Activated T-cell treated with anti-CD3 and anti-CD28 coated beads, Interleukin-2, amount 50 U/mL, for 24 hours (primary cell): ENCODE results near the gene CFAP300.
A peak's percentile ranks its signal among the peaks of the same experiment; 100 is the strongest.

ENCODE experiments used
- DNase-seq: peaks from one replicate; pipeline ENCODE4 v3.0.0-alpha.2; 2020
- H3K27ac Mint-ChIP-seq: 2 replicates; pipeline ENCODE4 v1.8.0; 2020; ENCODE audit warnings: mild to moderate bottlenecking, mixed read lengths
- H3K27me3 Mint-ChIP-seq: 2 replicates; pipeline ENCODE4 v1.8.0; 2020; ENCODE audit warnings: mixed read lengths
- H3K36me3 Mint-ChIP-seq: 2 replicates; pipeline ENCODE4 v1.8.0; 2020; ENCODE audit warnings: low read depth, mixed read lengths
- H3K4me1 Mint-ChIP-seq: 2 replicates; pipeline ENCODE4 v1.8.0; 2020; ENCODE audit warnings: low read depth, mixed read lengths
- H3K4me3 Mint-ChIP-seq: 2 replicates; pipeline ENCODE4 v1.8.0; 2020; ENCODE audit warnings: mild to moderate bottlenecking, moderate library complexity, mixed read lengths
- H3K9me3 Mint-ChIP-seq: 2 replicates; pipeline ENCODE4 v1.8.0; 2020; ENCODE audit warnings: mixed read lengths

The CFAP300 gene

DNA sequence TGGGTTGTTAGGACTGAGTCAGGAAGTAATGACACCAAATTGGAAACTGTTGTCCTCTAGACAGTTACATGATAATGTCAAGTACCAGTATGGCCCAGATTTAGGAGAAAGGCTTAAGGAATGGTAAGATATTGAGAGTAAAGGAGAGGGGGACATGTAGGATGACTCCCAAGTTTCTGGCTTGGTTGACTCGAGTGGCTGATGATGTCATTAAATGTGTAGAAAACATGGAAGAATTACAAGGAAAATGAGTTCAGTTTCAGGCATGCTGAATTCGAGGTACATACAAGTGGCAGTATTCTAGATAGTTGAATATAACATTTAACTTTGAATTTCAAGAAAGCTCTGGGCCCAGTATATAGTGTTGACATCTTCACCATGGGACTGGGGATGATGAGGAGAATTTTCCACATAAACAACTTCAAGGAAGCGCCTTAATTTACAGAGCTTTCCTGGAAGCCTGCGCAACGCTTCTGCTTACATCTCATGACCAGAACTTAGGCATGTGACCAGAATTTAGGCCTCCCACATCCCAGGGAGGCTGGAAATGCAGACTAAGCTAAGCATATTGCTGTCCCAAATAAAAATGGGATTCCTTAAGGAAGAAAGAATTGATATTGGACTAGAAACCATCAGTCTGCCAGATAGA lies 3.8 kb downstream of the CFAP300 start:
- H3K9me3 Mint-ChIP-seq = peaks cover 2% of the 10 kb centered on the region
- H3K4me3 Mint-ChIP-seq = no peak overlapping the region
- no peak overlapping the region for H3K27ac Mint-ChIP-seq
- H3K36me3 Mint-ChIP-seq = no peaks in the 10 kb centered on the region
- H3K4me1 Mint-ChIP-seq = peaks cover 9% of the 10 kb centered on the region
- peaks cover 33% of the 10 kb centered on the region for H3K27me3 Mint-ChIP-seq
- DNase-seq = no peak

DNA sequence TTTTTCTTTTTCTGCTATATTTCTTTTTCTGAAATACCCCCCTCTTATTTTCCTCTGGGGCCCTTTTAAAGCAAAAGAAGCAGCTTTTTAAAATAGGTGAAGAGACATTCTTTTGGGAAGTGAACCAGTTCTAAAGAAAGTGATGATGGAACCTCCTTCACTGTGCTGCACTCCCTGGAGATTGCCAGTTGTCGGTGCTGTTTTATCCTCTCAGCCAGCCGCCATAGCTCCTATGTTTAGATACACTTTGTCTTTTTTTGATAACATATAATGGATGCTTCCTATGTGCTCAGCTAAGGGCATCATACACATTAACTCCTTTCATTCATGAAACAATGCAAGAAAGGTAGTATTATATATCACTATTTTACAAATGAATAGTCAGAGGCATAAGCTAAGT lies 14.0 kb downstream of the CFAP300 start:
- Mint-ChIP-seq H3K36me3 (no peaks in the 10 kb centered on the region), H3K27ac (no peak overlapping the region), H3K9me3 (no peaks in the 10 kb centered on the region), H3K27me3 (peaks cover 19% of the 10 kb centered on the region), H3K4me3 (no peak overlapping the region), H3K4me1 (no peaks in the 10 kb centered on the region)
- no peak for DNase-seq

GRCh38 chr11:102062106-102062505 lies 14.9 kb downstream of the CFAP300 start:
- no peak overlapping the region for H3K4me3 Mint-ChIP-seq
- H3K4me1 Mint-ChIP-seq = no peaks in the 10 kb centered on the region
- H3K9me3 Mint-ChIP-seq = no peaks in the 10 kb centered on the region
- no peak overlapping the region for H3K27ac Mint-ChIP-seq
- DNase-seq = no peak
- no peaks in the 10 kb centered on the region for H3K36me3 Mint-ChIP-seq
- H3K27me3 Mint-ChIP-seq = peaks cover 19% of the 10 kb centered on the region

DNA sequence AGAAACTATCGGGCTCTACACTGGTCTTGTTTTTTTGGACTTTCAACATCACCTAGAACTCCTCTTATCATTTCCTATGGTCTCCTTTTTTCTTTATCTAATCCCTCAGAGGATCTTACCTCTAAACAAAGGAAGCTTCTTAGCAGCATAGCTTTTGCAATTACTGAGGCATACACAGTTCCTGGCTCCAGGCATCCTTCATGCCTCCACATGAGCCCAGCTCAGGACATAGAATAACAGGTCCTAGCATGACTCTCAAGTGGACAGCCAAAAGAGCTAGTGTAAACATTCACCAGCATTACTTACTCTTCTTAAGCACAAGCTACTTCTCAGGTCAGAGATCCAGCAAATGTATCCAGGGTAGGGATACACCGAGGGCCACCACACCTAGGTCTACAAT lies 17.1 kb downstream of the CFAP300 start:
- H3K4me3 Mint-ChIP-seq = no peak overlapping the region
- H3K27ac Mint-ChIP-seq = no peak overlapping the region

GRCh38 chr11:102070766-102071165 lies 23.5 kb downstream of the CFAP300 start:
- Mint-ChIP-seq H3K27ac (no peak overlapping the region), H3K36me3 (no peaks in the 10 kb centered on the region), H3K27me3 (no peaks in the 10 kb centered on the region), H3K4me3 (no peak overlapping the region), H3K4me1 (no peaks in the 10 kb centered on the region), H3K9me3 (peaks cover 21% of the 10 kb centered on the region)
- DNase-seq = no peak

More for the DNA sequence above, 17.1 kb downstream of the CFAP300 start:
- Mint-ChIP-seq H3K27me3 (peaks cover 16% of the 10 kb centered on the region), H3K4me1 (no peaks in the 10 kb centered on the region), H3K9me3 (no peaks in the 10 kb centered on the region), H3K36me3 (no peaks in the 10 kb centered on the region)
- no peak for DNase-seq

DNA sequence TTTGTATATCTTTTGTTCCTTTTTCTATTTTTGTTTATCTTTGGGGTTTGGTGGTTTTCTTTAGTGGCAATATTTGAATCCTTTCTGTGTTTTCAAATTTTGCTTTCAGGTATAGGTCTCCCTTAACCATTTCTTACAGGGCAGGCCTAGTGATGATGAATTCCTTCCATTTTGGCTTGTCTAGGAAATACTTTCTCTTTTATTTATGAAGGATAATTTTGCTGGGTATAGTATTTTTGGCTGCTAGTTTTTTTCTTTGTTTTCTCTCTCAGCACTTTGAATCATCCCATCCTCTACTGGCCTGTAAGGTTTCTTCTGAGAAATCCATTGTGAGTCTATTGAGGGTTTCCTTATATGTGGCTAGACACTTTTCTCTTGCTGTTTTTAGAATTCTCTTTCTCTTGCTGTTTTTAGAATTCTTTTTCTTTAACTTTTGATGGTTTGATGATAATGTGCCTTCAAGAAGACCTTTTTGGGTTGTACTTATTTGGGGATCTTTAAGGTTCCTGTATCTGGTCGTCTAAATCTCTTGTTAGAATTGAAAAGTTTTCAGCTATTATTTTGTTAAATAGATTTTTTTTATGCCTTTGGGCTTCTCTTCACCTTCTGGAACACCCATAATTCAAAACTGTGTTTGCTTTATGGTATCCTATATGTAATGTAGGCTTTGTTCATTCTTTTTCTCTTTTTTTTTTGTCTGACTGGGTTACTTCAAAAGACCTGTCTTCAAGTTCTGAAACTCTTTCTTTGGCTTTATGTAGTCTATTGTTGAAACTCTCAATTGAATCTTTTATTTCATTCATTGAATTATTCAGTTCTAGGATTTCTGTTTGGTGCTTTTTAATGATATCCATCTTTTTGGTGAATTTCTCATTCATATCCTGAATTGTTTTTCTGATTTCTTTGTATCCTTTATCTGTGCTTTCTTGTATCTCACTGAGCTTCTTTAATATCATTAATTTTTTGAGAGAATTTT lies 24.5 kb downstream of the CFAP300 start:
- H3K4me1 Mint-ChIP-seq = no peaks in the 10 kb centered on the region
- peaks cover under 1% of the 10 kb centered on the region for H3K27me3 Mint-ChIP-seq
- H3K36me3 Mint-ChIP-seq = no peaks in the 10 kb centered on the region
- H3K4me3 Mint-ChIP-seq = no peak overlapping the region
- no peak overlapping the region for H3K27ac Mint-ChIP-seq
- peaks cover 21% of the 10 kb centered on the region for H3K9me3 Mint-ChIP-seq
- DNase-seq = no peak

DNA sequence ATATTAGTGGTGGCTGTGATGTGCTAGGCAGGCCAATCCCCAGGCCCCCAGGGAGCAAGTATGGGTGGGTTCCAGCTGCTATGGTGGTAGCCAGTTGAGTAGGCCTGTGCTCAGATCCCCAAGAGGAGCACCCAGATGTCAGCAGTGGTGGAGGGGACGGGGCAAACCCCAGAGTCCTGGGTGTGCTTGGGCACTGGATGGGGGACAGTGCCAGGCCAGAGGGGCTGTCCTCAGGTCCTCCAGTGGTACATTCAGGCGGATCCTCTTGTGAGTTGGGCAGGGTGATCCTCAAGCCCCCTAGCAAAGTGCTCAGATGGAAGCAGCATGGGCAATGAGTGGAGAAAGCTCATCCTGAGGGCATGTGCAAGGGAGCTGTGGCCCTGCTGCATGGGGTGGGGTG lies 26.0 kb downstream of the CFAP300 start:
- DNase-seq = no peak
- peaks cover 21% of the 10 kb centered on the region for H3K9me3 Mint-ChIP-seq
- H3K4me1 Mint-ChIP-seq = no peaks in the 10 kb centered on the region
- no peak overlapping the region for H3K4me3 Mint-ChIP-seq
- peaks cover 8% of the 10 kb centered on the region for H3K27me3 Mint-ChIP-seq
- H3K36me3 Mint-ChIP-seq = no peaks in the 10 kb centered on the region
- H3K27ac Mint-ChIP-seq = no peak overlapping the region

DNA sequence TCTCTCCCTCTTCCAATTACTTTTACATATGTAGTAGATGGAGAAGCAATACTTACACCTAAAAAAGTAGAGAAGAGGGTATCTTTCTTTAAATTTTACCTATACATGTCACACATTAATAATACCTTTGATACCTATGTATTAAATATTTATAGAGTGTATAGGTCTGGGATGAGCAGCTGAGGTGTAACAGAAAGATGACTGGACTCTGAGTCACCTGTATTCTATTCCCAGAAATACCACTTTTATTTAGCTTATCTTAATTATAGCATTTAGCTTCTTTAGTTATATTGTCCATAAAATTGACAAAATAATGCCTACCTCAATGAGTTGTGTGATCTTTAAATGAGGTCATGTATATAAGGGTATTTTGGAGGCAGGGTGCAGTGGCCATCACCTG lies 32.4 kb downstream of the CFAP300 start:
- Mint-ChIP-seq H3K27ac (no peak overlapping the region), H3K9me3 (no peaks in the 10 kb centered on the region), H3K36me3 (no peaks in the 10 kb centered on the region), H3K27me3 (peaks cover 19% of the 10 kb centered on the region), H3K4me1 (no peaks in the 10 kb centered on the region), H3K4me3 (no peak overlapping the region)
- DNase-seq = no peak

DNA sequence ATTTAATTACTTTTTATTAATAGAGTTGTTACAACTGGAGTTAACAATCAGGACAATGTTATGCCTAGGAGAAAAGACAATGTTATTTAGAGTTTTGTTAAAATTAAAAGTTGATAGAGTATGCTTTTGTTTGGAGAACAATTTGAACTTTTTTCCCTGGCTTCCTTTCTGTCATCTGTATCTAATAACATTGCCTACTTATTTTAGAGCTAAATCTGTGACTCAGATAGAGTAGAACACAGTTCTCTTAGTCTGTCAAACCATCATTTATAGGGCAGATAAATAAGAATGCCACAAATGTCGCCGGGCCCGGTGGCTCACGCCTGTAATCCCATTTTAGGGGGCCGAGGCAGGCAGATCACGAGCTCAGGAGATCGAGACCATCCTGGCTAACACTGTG lies 34.1 kb downstream of the CFAP300 start:
- no peaks in the 10 kb centered on the region for H3K36me3 Mint-ChIP-seq
- H3K4me1 Mint-ChIP-seq = no peaks in the 10 kb centered on the region
- H3K27ac Mint-ChIP-seq = no peak overlapping the region
- peaks cover 24% of the 10 kb centered on the region for H3K27me3 Mint-ChIP-seq
- H3K4me3 Mint-ChIP-seq = no peak overlapping the region
- H3K9me3 Mint-ChIP-seq = no peaks in the 10 kb centered on the region
- DNase-seq = no peak

DNA sequence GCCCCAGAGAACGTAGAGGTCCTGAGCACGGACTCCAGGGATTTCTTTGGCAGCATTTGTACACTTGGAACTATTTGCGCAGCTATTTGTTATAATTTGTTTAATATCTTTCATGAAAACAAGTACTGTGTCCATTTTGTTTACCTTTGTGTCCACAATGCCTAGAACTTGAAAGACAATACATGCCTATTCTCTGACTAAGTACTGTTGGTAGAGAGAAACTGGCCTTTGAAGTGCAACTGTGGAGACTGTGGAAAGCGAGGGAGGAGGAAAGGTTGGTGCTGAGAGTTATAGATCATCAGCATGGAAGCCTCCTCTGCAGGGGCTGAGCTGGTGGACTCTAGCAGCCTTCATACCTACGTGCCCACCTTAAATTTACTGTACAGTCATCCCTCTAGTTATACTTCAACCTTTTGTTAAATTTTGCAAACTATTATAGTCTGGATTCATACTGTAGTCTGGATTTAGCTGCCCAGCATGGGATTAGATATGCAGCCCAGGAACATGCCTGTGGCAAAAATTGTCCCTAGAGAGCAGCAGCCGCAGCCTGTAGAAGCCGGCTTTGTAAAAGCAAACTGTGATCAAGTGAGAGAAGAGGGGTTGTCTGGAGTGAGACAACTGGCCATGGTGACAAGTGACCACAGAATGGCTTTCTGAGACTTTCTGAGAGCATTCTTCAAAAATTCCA lies 38.8 kb downstream of the CFAP300 start:
- Mint-ChIP-seq H3K27me3 (peaks cover 11% of the 10 kb centered on the region), H3K27ac (no peak overlapping the region), H3K9me3 (no peaks in the 10 kb centered on the region), H3K4me1 (no peaks in the 10 kb centered on the region), H3K4me3 (no peak overlapping the region), H3K36me3 (no peaks in the 10 kb centered on the region)
- no peak for DNase-seq

DNA sequence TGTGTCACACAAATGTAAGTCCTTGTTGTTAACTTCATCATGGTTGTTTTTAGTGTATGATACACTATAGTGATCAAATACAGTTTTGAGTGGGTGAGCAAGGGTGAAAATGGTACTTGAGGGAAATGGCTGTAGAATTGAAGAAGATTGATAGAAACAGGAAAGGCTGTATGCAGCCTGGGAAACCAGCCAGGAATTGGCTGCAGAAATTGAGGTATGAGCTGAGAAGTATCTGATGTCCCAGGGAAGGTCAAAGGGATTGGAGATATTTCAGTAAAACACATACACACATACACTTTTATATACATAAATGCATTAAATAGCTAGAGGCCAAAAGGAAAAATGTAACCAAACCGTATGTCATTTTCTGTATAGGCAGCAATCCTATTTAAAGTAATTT lies 49.9 kb downstream of the CFAP300 start:
- Mint-ChIP-seq H3K4me1 (no peaks in the 10 kb centered on the region), H3K9me3 (no peaks in the 10 kb centered on the region), H3K4me3 (no peak overlapping the region), H3K27ac (no peak overlapping the region), H3K36me3 (no peaks in the 10 kb centered on the region), H3K27me3 (peaks cover 6% of the 10 kb centered on the region)
- no peak for DNase-seq

GRCh38 chr11:102099755-102100154 lies 52.5 kb downstream of the CFAP300 start:
- Mint-ChIP-seq H3K36me3 (no peaks in the 10 kb centered on the region), H3K4me3 (no peak overlapping the region), H3K9me3 (no peaks in the 10 kb centered on the region), H3K27me3 (peaks cover 8% of the 10 kb centered on the region), H3K27ac (no peak overlapping the region), H3K4me1 (no peaks in the 10 kb centered on the region)
- DNase-seq = no peak

GRCh38 chr11:102108734-102109440 lies 61.6 kb downstream of the CFAP300 start:
- Mint-ChIP-seq H3K27me3 (peaks cover 59% of the 10 kb centered on the region), H3K4me3 (peak overlapping the region; percentile 84), H3K4me1 (peaks cover 15% of the 10 kb centered on the region), H3K9me3 (no peaks in the 10 kb centered on the region), H3K36me3 (peaks cover 2% of the 10 kb centered on the region), H3K27ac (no peak overlapping the region)
- no peak for DNase-seq
